GM21717 (cell line): ENCODE data around the gene N4BP3.
A peak's percentile ranks its signal among the peaks of the same experiment; 100 is the strongest.
"Not testable (repeated sequence)": the region's sequence is repeated elsewhere in the genome, so short reads cannot be mapped to it uniquely, and the experiment has no call there.

Source experiments
- ATAC-seq: cut with Tn5 transposase; IDR thresholded peaks from one replicate; pipeline ENCODE4 v1.9.1; 2021; ENCODE audit warnings: mild to moderate bottlenecking, moderate library complexity; ENCODE audit not compliant: unreplicated experiment

The N4BP3 gene

DNA sequence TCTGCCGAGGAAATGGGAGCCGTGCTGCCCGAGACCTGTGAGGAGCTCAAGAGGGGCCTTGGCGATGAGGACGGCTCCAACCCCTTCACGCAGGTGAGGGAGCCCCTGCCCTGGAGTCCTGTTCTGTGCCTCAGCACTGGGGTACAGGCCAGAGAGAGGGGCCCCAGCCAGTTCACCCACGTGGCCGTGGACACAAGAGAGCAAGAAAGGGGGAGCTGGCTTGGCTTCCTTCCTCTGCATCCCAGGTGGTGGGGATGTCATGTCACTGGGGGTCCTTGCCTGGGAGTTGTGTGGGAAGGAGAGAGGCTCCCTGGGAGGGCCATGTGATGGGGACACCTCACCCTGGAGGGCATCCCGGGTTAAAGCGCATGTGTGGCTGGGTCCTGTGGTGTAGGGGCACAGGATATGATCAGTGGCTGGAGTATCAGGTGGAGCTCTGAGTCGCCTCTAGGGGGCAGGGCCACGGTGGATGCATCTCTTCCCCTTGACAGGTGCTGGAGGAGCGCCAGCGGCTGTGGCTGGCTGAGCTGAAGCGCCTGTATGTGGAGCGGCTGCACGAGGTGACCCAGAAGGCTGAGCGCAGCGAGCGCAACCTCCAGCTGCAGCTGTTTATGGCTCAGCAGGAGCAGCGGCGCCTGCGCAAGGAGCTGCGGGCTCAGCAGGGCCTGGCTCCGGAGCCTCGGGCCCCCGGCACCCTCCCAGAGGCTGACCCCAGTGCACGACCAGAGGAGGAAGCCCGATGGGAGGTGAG, 7.5 kb downstream of the N4BP3 start:
- peak; percentile 72 for ATAC-seq

DNA sequence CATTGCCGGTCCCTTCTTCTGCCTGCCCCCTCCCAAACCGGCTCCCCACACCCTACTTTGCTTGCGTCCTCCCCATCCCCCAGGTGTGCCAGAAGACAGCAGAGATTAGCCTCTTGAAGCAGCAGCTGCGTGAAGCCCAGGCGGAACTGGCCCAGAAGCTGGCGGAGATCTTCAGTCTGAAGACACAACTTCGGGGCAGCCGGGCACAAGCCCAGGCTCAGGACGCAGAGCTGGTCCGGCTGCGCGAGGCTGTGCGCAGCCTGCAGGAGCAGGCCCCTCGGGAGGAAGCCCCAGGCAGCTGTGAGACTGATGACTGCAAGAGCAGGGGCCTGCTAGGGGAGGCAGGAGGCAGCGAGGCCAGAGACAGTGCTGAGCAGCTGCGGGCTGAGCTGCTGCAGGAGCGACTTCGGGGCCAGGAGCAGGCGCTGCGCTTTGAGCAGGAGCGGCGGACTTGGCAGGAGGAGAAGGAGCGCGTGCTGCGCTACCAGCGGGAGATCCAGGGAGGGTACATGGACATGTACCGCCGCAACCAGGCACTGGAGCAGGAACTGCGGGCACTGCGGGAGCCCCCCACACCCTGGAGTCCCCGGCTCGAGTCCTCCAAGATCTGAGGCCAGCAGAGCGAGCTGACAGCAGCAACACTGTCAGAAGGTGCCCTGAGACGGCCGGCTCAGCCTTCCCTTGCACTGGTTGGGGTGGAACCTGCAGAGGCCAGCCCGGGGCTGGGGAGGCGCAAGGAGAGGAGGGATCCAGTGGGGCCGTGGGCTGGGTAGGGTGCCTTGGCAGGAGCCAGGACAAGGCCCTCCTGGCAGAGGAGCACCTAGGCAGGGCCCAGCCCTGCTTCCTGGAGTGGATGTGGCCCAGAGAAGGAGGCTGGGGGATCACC, 8.3 kb downstream of the N4BP3 start:
- ATAC-seq: no peak

GRCh38 chr5:178122346-178122745, 9.0 kb downstream of the N4BP3 start:
- ATAC-seq: no peak

GRCh38 chr5:178123094-178123965, 10.0 kb downstream of the N4BP3 start:
- no peak for ATAC-seq

DNA sequence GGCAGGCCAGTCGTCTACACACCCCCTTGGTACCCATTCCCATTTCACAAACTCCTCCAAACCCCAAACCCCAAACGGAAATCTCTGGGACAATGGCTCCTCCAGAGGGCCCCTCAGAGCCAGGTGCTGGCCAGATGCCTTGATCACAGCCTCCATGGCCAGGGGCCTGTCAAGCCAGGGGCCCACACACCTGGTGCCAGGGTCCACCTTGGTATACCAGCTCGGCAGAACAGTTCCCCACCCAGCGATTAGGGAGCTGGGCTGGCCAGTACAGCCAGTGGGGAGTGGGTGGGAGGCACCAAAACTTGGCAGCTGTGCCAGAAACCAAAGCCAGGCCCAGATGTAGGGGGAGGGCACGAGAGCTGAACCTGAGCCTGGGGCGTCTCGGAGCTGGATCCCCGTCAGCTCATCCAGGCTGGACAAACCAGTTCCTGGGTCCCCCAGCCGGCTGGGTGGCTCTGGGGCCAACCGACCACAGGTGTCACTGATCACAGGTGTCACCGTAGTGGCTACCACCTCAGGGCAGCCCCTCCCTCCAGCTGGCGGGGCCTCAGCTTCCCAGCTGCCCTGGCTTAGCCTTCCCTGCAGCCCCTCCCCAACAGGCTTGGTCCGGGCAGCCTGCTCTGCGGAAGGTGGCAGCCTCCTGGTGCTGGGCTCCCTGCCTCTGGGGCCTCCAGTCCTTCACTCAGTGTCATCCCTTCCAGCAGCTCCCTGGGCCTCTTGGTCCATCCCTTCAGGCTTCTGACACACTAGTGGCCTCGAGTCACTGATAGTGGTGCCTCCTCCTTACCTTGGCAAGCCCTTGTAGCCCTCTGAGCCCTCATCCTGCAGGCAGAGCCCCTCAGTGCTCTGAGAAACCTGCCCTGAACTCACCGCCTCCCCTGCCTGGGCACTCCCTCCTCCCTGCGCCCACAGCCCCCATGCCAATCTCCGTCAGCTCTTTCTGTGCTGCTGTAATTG, 10.9 kb downstream of the N4BP3 start:
- ATAC-seq: no peak

DNA sequence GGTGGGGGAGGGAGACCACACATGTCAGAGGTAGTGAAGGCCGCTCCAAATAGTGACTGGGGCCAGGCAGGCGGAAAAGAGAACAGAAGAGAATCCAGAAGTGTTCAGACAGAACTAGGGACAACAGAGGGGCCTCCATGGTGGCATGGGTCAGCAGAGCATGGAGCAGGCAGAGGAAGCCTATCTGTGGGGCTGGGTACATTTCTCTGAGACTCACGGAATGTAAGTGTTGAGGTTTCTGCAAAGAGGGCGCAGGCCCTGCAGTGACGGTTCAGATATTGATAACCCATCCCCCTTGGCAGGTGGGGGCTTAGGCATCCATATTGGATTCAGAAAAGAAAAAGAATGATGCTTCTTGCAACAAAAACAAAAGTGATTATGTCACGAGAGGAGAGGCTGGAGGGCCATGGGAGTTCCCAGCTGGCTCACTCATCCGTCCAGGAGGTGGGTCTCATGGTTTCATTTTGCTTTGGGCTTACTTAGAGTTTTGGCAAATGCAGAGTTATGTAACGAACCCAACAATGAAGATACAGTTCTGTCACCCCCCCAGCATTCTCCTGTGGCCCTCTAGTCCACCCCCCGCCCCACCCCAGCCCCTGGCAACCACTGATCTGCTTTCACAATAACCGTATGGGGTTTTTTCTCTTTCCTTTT, 12.0 kb downstream of the N4BP3 start:
- ATAC-seq: no peak

GRCh38 chr5:178126556-178126955, 13.2 kb downstream of the N4BP3 start:
- ATAC-seq: no peak

- ATAC-seq: not testable (repeated sequence)
These were observed 14.1 kb downstream of the N4BP3 start for GRCh38 chr5:178127300-178128009.

DNA sequence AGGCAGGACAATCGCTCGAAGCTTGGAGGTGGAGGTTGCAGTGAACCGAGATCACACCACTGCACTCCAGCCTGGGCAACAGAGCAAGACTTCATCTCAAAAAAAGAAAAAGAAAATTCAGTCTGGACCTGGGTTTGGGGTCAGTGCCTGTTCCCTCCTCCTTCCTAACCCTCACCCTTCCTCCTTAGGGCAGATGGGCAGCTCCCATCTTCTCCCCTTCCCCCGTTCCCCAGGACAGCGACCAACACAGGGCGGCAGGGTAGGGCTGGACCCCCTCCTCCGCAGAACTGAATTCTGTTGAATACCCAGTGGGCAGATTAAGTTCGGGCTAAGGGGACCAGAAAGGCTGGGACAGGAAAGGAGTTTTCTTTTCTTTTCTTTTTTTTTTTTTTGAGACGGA, 16.0 kb downstream of the N4BP3 start:
- no peak for ATAC-seq

- ATAC-seq: not testable (repeated sequence)
These were observed 16.9 kb downstream of the N4BP3 start for GRCh38 chr5:178130234-178130575.

DNA sequence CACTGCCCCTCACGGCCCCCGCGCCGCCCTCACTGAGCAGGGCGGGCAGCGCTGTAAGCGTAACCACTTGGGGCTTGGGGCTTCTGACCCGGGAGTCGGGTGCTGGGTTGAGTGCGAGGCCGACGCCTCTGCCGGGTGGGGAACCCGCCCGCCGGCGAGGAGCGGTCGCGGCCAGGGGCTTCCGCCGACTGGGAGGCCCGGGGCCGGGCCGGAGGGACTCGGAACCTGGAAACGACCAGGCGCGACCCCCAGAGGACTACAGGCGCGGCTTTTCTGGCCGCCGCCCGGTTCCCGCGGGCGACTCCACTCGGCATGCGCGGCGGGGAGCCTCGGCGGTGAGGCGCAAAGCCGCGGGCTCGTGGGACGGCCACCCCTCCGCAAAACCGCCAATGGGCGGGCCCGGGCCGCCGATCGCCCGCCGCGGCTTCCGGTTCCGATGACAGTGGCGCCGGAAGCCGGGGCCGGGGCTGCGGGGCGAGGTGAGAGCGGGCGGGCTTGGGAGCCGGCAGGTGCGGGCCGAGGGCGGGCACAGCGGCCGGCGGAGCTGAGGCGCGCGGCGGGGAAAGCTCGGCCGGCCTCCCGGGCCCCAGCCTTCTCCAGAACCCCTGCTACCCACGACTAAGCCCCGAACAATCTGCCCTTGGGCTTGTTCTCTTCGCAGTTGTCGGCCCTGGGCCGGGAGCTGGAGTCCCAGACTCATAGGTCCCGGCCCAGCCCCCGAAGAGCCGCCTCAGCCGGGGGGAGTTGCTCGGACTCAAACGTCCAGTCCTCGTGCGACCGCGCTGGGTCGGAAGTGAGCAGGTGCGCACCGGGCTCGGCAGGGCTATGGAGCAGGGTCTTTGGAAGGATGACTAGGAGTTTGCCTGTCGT, 17.5 kb downstream of the N4BP3 start, which contains the start of gene RMND5B:
RMND5B (plus strand) TSS at position 439 of the 870 bp plus-strand sequence. CDS start 7,106 bp downstream, outside the sequence.
- ATAC-seq: peak; percentile 82

DNA sequence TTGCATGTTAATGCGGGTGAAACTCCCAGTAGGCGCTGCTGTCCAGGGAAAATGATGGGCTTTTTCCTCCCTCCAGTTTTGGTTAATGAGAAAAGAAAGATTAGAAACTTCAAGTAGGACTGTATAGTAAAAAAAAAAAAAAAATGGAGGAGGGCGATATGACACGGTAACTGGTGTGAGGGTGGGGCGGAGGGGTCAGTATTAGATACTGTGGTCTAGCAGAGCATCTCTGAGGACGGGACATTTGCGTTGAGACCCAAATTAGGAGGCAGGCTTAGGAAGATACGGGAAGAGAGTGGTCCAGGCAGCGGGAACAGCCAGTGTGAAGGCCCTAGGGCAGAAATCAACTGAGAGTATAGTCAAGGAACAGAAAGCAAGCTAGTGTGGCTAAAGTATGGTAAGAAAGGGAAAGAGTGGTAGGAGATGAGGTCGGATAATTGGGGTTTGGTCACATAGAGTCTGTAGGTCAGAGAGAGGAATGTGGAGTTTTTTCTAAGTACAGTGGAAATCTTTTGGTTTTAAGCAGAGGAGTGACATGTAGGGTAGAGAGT, 18.2 kb downstream of the N4BP3 start:
- ATAC-seq: no peak

- no peak for ATAC-seq
These were observed 23.7 kb downstream of the N4BP3 start for GRCh38 chr5:178136990-178137389.

- no peak for ATAC-seq
These were observed 24.7 kb downstream of the N4BP3 start for GRCh38 chr5:178137991-178138390.

DNA sequence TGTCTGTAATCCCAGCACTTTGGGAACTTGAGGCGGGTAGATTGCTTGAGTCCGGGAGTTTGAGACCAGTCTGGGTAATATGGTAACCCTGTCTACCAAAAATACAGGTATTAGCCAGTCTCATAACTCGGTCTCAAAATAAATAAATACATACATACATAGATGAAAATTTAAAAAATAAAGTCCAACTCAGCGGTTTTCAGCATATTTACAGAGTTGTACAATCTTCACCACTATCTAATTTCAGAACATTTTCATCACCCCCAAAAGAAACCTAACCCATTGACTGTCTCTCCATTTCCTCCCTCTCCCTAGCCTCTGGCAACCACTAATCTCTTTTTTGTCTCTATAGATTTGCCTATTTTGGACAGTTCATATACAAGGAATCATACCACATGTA, 28.2 kb downstream of the N4BP3 start:
- ATAC-seq: no peak

DNA sequence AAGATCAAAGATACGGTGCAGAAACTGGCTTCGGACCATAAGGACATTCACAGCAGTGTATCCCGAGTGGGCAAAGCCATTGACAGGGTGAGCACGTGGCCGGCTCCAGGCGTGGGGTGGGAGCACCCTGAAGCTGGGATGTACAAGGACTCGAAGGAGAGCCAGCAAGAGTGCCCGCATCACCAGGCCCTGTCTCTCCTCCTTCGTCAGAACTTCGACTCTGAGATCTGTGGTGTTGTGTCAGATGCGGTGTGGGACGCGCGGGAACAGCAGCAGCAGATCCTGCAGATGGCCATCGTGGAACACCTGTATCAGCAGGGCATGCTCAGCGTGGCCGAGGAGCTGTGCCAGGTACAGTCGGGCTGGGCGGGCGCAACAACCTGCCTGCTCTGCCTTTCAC, 29.3 kb downstream of the N4BP3 start:
- no peak for ATAC-seq

DNA sequence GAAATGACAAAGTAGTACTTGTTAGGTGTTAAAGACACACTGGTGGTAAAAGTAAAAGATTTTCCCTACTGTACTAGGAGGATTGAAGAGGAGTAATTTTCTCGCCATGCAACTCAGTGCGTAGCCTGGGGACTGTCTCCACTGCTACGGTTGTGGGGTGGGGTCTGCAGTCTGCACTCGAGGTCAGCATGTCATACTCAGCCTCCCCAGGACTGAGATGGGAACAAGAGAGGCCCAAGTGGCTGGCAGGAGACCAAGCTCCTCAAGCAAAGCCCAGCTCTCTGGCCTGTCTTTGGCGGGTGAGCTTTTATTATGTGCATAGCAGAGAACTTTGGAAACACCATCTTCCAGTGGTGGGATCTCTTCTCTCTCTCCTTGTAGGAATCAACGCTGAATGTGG, 29.9 kb downstream of the N4BP3 start:
- ATAC-seq: no peak

GRCh38 chr5:178143901-178144300, 30.6 kb downstream of the N4BP3 start:
- no peak for ATAC-seq
